ENCODE data around the gene ADAM12. TPM values are rescaled to one million over a fixed set of nuclear protein-coding genes. Genes with fewer than 3 reads are reported as not detected.
A peak's percentile ranks its signal among the peaks of the same experiment; 100 is the strongest.

The ADAM12 gene
- total RNA-seq, 1 donor from 2014 or later: 41.7 TPM

- Mint-ChIP-seq H3K36me3 (ENCODE audit: unreplicated experiment) (peaks cover 5% of the 10 kb centered on the region), H3K4me3 (ENCODE audit: unreplicated experiment) (no peak overlapping the region), H3K4me1 (ENCODE audit: unreplicated experiment) (peaks cover 45% of the 10 kb centered on the region), H3K27ac (ENCODE audit: unreplicated experiment) (no peak overlapping the region), H3K9me3 (ENCODE audit: unreplicated experiment) (no peaks in the 10 kb centered on the region), H3K27me3 (ENCODE audit: unreplicated experiment) (no peaks in the 10 kb centered on the region)
- no peak for DNase-seq (ENCODE audit: extremely low spot score, unreplicated experiment)
- no peak for TF ChIP-seq CTCF (IDR thresholded peaks at IDR 0.05)
Measured at GRCh38 chr10:126207851-126208250, 180.4 kb downstream of the ADAM12 start.

- no peak overlapping the region for H3K27ac Mint-ChIP-seq (ENCODE audit: unreplicated experiment)
- H3K4me3 Mint-ChIP-seq (ENCODE audit: unreplicated experiment): no peak overlapping the region
- H3K36me3 Mint-ChIP-seq (ENCODE audit: unreplicated experiment): peaks cover 5% of the 10 kb centered on the region
- peaks cover 47% of the 10 kb centered on the region for H3K4me1 Mint-ChIP-seq (ENCODE audit: unreplicated experiment)
- TF ChIP-seq CTCF (IDR thresholded peaks at IDR 0.05): no peak
- H3K27me3 Mint-ChIP-seq (ENCODE audit: unreplicated experiment): no peaks in the 10 kb centered on the region
- no peaks in the 10 kb centered on the region for H3K9me3 Mint-ChIP-seq (ENCODE audit: unreplicated experiment)
- DNase-seq (ENCODE audit: extremely low spot score, unreplicated experiment): no peak
Measured at GRCh38 chr10:126207313-126207771, 180.9 kb downstream of the ADAM12 start.

DNA sequence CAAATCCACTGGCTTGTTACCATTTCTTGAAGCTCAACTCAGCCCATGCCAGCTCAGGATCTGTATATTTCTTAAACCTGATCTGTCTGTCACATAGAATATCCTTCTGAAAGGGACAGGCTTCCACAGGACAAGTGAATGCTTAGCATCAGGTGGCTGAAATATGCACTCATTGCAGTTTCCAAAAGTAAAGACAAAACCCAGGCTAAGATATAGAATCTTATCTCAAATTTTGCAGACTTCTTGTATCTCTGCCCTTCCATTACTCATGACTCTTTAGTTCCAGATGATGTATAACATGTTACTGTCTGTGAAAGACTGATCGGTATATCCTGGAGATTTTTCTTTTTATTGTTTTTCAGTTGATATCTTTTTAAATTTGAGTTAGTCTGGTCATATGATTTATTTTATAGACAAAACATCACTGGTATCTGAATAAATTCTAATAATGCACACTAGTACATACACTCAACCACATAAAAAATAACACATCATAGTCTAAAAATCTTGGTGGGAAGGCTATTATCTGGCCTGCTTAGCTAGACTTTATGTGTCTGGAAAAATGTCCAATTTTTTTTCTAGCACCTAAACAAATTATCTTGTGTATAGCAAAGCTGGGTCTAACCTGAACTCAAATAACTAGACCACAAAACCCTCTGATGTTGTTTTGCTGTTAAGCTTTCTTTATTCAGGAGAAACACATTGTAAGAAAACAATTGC is 182.6 kb downstream of the ADAM12 start:
- Mint-ChIP-seq H3K27me3 (ENCODE audit: unreplicated experiment) (no peaks in the 10 kb centered on the region), H3K9me3 (ENCODE audit: unreplicated experiment) (no peaks in the 10 kb centered on the region), H3K36me3 (ENCODE audit: unreplicated experiment) (no peaks in the 10 kb centered on the region), H3K4me3 (ENCODE audit: unreplicated experiment) (no peak overlapping the region), H3K4me1 (ENCODE audit: unreplicated experiment) (peaks cover 53% of the 10 kb centered on the region), H3K27ac (ENCODE audit: unreplicated experiment) (no peak overlapping the region)
- DNase-seq (ENCODE audit: extremely low spot score, unreplicated experiment): no peak
- TF ChIP-seq CTCF (IDR thresholded peaks at IDR 0.05): no peak

DNA sequence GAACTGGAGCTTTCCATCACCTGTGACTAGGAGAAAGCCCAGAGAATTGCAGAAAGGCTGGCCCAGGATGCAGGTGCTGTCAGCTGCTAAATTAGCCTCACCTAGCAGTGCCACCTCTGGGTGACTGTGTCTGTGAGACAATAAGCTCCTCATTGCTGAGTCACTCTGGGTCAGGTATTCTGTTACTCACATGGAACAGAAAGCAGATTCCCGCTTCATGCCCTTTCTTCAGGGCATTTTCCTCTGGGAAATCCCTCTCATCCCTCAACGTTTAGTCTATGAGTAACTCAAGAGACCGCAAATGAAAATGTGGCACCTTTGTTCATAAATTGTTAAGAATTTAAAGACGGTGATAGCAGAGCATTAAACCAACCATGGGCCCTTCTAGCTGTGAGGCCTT is 184.0 kb downstream of the ADAM12 start:
- Mint-ChIP-seq H3K27me3 (ENCODE audit: unreplicated experiment) (no peaks in the 10 kb centered on the region), H3K4me3 (ENCODE audit: unreplicated experiment) (no peak overlapping the region), H3K36me3 (ENCODE audit: unreplicated experiment) (no peaks in the 10 kb centered on the region), H3K9me3 (ENCODE audit: unreplicated experiment) (no peaks in the 10 kb centered on the region), H3K4me1 (ENCODE audit: unreplicated experiment) (peaks cover 50% of the 10 kb centered on the region), H3K27ac (ENCODE audit: unreplicated experiment) (no peak overlapping the region)
- TF ChIP-seq CTCF (IDR thresholded peaks at IDR 0.05): no peak
- no peak for DNase-seq (ENCODE audit: extremely low spot score, unreplicated experiment)

- no peaks in the 10 kb centered on the region for H3K27me3 Mint-ChIP-seq (ENCODE audit: unreplicated experiment)
- no peak for DNase-seq (ENCODE audit: extremely low spot score, unreplicated experiment)
- no peaks in the 10 kb centered on the region for H3K36me3 Mint-ChIP-seq (ENCODE audit: unreplicated experiment)
- no peak for TF ChIP-seq CTCF (IDR thresholded peaks at IDR 0.05)
- peak overlapping the region; percentile 62 for H3K27ac Mint-ChIP-seq (ENCODE audit: unreplicated experiment)
- no peak overlapping the region for H3K4me3 Mint-ChIP-seq (ENCODE audit: unreplicated experiment)
- H3K9me3 Mint-ChIP-seq (ENCODE audit: unreplicated experiment): no peaks in the 10 kb centered on the region
- H3K4me1 Mint-ChIP-seq (ENCODE audit: unreplicated experiment): peaks cover 50% of the 10 kb centered on the region
Measured at GRCh38 chr10:126203746-126204145, 184.5 kb downstream of the ADAM12 start.

Data from osteocyte (in vitro differentiated cells).